Endothelial cell of umbilical vein (primary cell): Measurements from ENCODE around the gene CCNY. TPM values are rescaled to one million over a fixed set of nuclear protein-coding genes. Genes with fewer than 3 reads are reported as not detected.

ENCODE experiments used
- BruUV-seq: library from RNA; stranded (reverse); fragments of 400-500 nt; replicated peaks from 2 replicates; lab custom pipeline; 2021; lab: Mats Ljungman, UMichigan
- CTCF ChIA-PET: fragments of 300-600, 350-600 bp; sonication (Branson Sonifier 250); formaldehyde crosslinking; loops from one replicate; lab custom pipeline; 2021; ENCODE audit warnings: antibody characterized with exemption, inconsistent platforms; lab: Charles Lee
- POLR2A ChIA-PET: fragments of 300-600, 350-600 bp; sonication (Branson Sonifier 250); formaldehyde crosslinking; loops from one replicate; lab custom pipeline; 2021; ENCODE audit warnings: antibody characterized with exemption, inconsistent platforms; lab: Charles Lee
- DNase-seq: peaks from one replicate; pipeline ENCODE4 v3.0.0-alpha.2; 2011; ENCODE audit warnings: low read depth, low spot score
- FAIRE-seq: peaks from 2 replicates; lab custom pipeline; 2011; peaks lifted over from hg19 to GRCh38; lab: Jason Lieb, UNC
- H2AFZ ChIP-seq: 2 replicates; pipeline ENCODE4 v1.6.0; 2012; ENCODE audit warnings: low read depth, low read length, control low read depth, inconsistent platforms
- H3K27ac ChIP-seq: 2 replicates; pipeline ENCODE4 v1.5.1; 2011; ENCODE audit warnings: low read depth, mild to moderate bottlenecking, control low read depth, low read length, moderate library complexity; ENCODE audit not compliant: insufficient read depth
- H3K27me3 ChIP-seq, 2 experiments: 2 replicates each; pipeline versions ENCODE4 v1.6.0 to v1.6.1; 2011; ENCODE audit warnings: low read length in 2 of 2, mixed read lengths in 1 of 2; ENCODE audit not compliant: control insufficient read depth in 2 of 2, insufficient read depth in 2 of 2
- H3K36me3 ChIP-seq, 2 experiments: 2 replicates in 1 of 2; 3 replicates in 1 of 2; pipeline ENCODE4 v1.5.1; 2011; ENCODE audit warnings: low read length in 2 of 2, mild to moderate bottlenecking in 1 of 2, moderate library complexity in 1 of 2; ENCODE audit not compliant: control insufficient read depth in 2 of 2, insufficient read depth in 2 of 2; ENCODE audit errors: extremely low read depth in 1 of 2
- H3K4me1 ChIP-seq: 3 replicates; pipeline ENCODE4 v1.5.1; 2011; ENCODE audit warnings: mild to moderate bottlenecking, low read length; ENCODE audit not compliant: control insufficient read depth, insufficient read depth; ENCODE audit errors: extremely low read depth
- H3K4me2 ChIP-seq: 2 replicates; pipeline ENCODE4 v1.6.1; 2011; ENCODE audit warnings: low read length, control low read depth, mixed read lengths; ENCODE audit not compliant: insufficient read depth
- H3K4me3 ChIP-seq, 3 experiments: fragments of 200-600 bp in 1 of 3; sonication (generic), shearing (Covaris generic) in 1 of 3; replicated peaks in 1 of 3; 2 replicates each; pipeline ENCODE4 v1.5.1; 2011 to 2016; ENCODE audit warnings: control low read depth in 3 of 3, low read length in 3 of 3, mild to moderate bottlenecking in 2 of 3, inconsistent platforms in 1 of 3, low read depth in 1 of 3, moderate library complexity in 1 of 3; ENCODE audit not compliant: insufficient read depth in 1 of 3
- H3K79me2 ChIP-seq: 2 replicates; pipeline ENCODE4 v1.6.0; 2012; ENCODE audit warnings: low read length, inconsistent platforms; ENCODE audit not compliant: control insufficient read depth, insufficient read depth
- H3K9ac ChIP-seq: replicated peaks from 2 replicates; pipeline ENCODE3; 2011; ENCODE audit warnings: low read length, control low read depth; ENCODE audit not compliant: insufficient read depth; ENCODE audit errors: extremely low read depth
- H3K9me1 ChIP-seq: replicated peaks from 3 replicates; pipeline ENCODE4 v1.6.0; 2011; ENCODE audit warnings: mild to moderate bottlenecking, low read length; ENCODE audit not compliant: control insufficient read depth, insufficient read depth; ENCODE audit errors: extremely low read depth
- H3K9me3 ChIP-seq: replicated peaks from 2 replicates; pipeline ENCODE4 v1.5.1; 2012; ENCODE audit warnings: low read length, inconsistent platforms; ENCODE audit not compliant: control insufficient read depth, insufficient read depth
- H4K20me1 ChIP-seq: replicated peaks from 2 replicates; pipeline ENCODE3; 2011; ENCODE audit warnings: mild to moderate bottlenecking, low read length; ENCODE audit not compliant: control insufficient read depth, insufficient read depth; ENCODE audit errors: extremely low read depth
- EZH2 ChIP-seq: IDR thresholded peaks from 2 replicates; pipeline ENCODE4 v1.6.1; 2012; ENCODE audit warnings: borderline replicate concordance, low read depth, mild to moderate bottlenecking, moderate library complexity, low read length, inconsistent platforms; ENCODE audit not compliant: severe bottlenecking
- FOS ChIP-seq: IDR thresholded peaks from 2 replicates; pipeline ENCODE4 v1.6.1; 2011; ENCODE audit warnings: mild to moderate bottlenecking, low read length, moderate library complexity, borderline replicate concordance; ENCODE audit not compliant: insufficient read depth
- GATA2 ChIP-seq: IDR thresholded peaks from 2 replicates; pipeline ENCODE4 v1.7.0; 2011; ENCODE audit warnings: low read depth, mild to moderate bottlenecking, moderate library complexity, mixed read lengths, low read length; ENCODE audit not compliant: insufficient read length, insufficient read depth
- JUN ChIP-seq: IDR thresholded peaks from 2 replicates; pipeline ENCODE4 v1.6.1; 2011; ENCODE audit warnings: borderline replicate concordance, low read depth; ENCODE audit not compliant: insufficient read length, insufficient read depth
- MYC ChIP-seq: IDR thresholded peaks from one replicate; pipeline ENCODE4 v1.6.1; 2011; ENCODE audit warnings: mild to moderate bottlenecking, low read depth, low read length
- POLR2A ChIP-seq: IDR thresholded peaks from 2 replicates; pipeline ENCODE4 v1.6.1; 2012; ENCODE audit warnings: low read depth, mild to moderate bottlenecking, control low read depth, low read length
- POLR2AphosphoS5 ChIP-seq: IDR thresholded peaks from 2 replicates; pipeline ENCODE4 v1.6.1; 2012; ENCODE audit warnings: low read depth, mild to moderate bottlenecking, control low read depth, low read length, moderate library complexity; ENCODE audit not compliant: insufficient read depth
- dilution Hi-C: fragments of 300-500 bp; cut with MboI; formaldehyde crosslinking; loops from one replicate; pipeline ENCODE4 v1.15.0; 2019; ENCODE audit warnings: low sequenced_read_pairs; ENCODE audit not compliant: extremely low pct_ligation_motif_present
- intact Hi-C: fragments of 100-400 bp; cut with micrococcal nuclease; formaldehyde crosslinking; loops from one replicate; pipeline ENCODE4 v1.10.0; 2022
- polyA plus RNA-seq, 4 experiments: library from polyadenylated mRNA; depleted of rRNA in 3 of 4; stranded (reverse) in 3 of 4; unstranded in 1 of 4; fragments of >200 nt; gene quantifications; 2 replicates each; pipeline versions ENCODE4 v1.2.1 to v1.2.3, GENCODE V29; 2011 to 2012; ENCODE audit warnings: missing spikeins in 1 of 4
- total RNA-seq: library from RNA; stranded (reverse); gene quantifications from 2 replicates; pipeline ENCODE4 v1.2.3, GENCODE V29; 2021
- TF ChIP-seq, protein P1 (sequence below), 2 donors: IDR thresholded peaks; 1 replicate in 1 of 2; 2 replicates in 1 of 2; pipeline ENCODE4 v1.5.1; 2011; ENCODE audit warnings: low read length in 2 of 2, mild to moderate bottlenecking in 2 of 2, moderate library complexity in 2 of 2, control low read depth in 1 of 2, inconsistent platforms in 1 of 2, low read depth in 1 of 2; ENCODE audit not compliant: insufficient read depth in 1 of 2; ENCODE audit errors: extremely low read depth in 1 of 2
- TF ChIP-seq, protein P2 (sequence below): IDR thresholded peaks from 2 replicates; pipeline ENCODE4 v1.6.1; 2011; ENCODE audit not compliant: insufficient read depth, insufficient read length

CCNY gene
- total and polyA plus RNA-seq, 2 donors (not counting 3 experiments of a cell fraction or from before 2014, with no cell fraction given) = 61.5 to 107 TPM

DNA sequence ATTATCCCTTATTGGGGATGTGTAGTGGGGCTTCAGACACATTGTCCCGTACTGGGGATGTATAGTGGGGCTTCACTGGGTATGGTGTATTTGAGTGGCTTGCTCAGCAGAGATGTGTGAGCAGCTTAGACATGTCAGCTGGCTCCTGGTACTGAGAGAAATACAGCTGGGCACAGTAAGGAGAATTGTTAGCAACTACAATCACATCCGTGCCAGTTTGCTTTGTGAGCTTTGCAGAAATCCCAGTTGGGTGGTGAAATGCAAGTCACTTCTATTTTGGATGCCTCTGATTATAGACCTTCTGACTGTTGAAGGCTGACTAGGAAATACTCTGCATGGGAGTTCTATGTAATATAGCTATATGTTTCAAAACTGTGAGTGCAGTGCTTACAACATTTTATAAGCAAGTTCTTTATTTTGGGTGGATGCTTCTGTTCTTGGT lies 10.8 kb downstream of the CCNY start:
- Histone ChIP-seq H3K4me1 (no peaks in the 10 kb centered on the region), H3K79me2 (peaks cover 98% of the 10 kb centered on the region), H4K20me1 (peaks cover 17% of the 10 kb centered on the region), H3K4me2 (no peak overlapping the region), H3K9ac (no peak overlapping the region), H3K9me1 (no peaks in the 10 kb centered on the region), H3K36me3 (no peaks in the 10 kb centered on the region), H2AFZ (no peak overlapping the region), H3K9me3 (no peaks in the 10 kb centered on the region), H3K4me3 (no peak overlapping the region), H3K27ac (no peak overlapping the region), H3K27me3 (no peaks in the 10 kb centered on the region)
- dilution Hi-C loops (no loop called here), intact Hi-C loops (no loop called here)
- no peak for TF ChIP-seq JUN
- TF ChIP-seq, protein P1, sequence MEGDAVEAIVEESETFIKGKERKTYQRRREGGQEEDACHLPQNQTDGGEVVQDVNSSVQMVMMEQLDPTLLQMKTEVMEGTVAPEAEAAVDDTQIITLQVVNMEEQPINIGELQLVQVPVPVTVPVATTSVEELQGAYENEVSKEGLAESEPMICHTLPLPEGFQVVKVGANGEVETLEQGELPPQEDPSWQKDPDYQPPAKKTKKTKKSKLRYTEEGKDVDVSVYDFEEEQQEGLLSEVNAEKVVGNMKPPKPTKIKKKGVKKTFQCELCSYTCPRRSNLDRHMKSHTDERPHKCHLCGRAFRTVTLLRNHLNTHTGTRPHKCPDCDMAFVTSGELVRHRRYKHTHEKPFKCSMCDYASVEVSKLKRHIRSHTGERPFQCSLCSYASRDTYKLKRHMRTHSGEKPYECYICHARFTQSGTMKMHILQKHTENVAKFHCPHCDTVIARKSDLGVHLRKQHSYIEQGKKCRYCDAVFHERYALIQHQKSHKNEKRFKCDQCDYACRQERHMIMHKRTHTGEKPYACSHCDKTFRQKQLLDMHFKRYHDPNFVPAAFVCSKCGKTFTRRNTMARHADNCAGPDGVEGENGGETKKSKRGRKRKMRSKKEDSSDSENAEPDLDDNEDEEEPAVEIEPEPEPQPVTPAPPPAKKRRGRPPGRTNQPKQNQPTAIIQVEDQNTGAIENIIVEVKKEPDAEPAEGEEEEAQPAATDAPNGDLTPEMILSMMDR (IDR thresholded peaks at IDR 0.05; ENCODE audit: extremely low read depth in 1 of 2, insufficient read depth in 1 of 2, low read depth in 1 of 2, low read length in 2 of 2) = no peak
- TF ChIP-seq POLR2AphosphoS5 = no peak
- no peak for TF ChIP-seq MYC
- TF ChIP-seq GATA2 = no peak
- TF ChIP-seq POLR2A = no peak
- no peak for TF ChIP-seq EZH2
- TF ChIP-seq, protein P2, sequence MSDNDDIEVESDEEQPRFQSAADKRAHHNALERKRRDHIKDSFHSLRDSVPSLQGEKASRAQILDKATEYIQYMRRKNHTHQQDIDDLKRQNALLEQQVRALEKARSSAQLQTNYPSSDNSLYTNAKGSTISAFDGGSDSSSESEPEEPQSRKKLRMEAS = no peak
- no peak for TF ChIP-seq FOS
- no TSS peak for BruUV-seq
- POLR2A ChIA-PET = interaction anchor here (0.5 kb wide), 1 partner anchor 172 kb away, joined by 10 read pairs; no protein-coding TSS in a partner anchor
- DNase-seq (no peak), FAIRE-seq (no peak)
- CTCF ChIA-PET = interaction anchor here (0.9 to 1.1 kb wide), 2 partner anchors 21 to 116 kb away, joined by 3 to 4 read pairs; no protein-coding TSS in a partner anchor
